Activated T-helper 17 cell treated with anti-CD3 and anti-CD28 coated beads, Interleukin-2, amount 50 U/mL, for 72 hours (primary cell): Measurements from ENCODE around the gene MMP19. TPM values are rescaled to one million over a fixed set of nuclear protein-coding genes. Genes with fewer than 3 reads are reported as not detected.
A peak's percentile ranks its signal among the peaks of the same experiment; 100 is the strongest.
"Not testable (repeated sequence)": the region's sequence is repeated elsewhere in the genome, so short reads cannot be mapped to it uniquely, and the experiment has no call there.

Experiments
- ATAC-seq: fragments of 150-1000 bp; cut with Tn5 transposase; replicated peaks from 2 replicates; pipeline ENCODE4 v1.10.0; 2021; ENCODE audit warnings: mild to moderate bottlenecking, moderate library complexity
- H3K27ac Mint-ChIP-seq: one replicate; pipeline ENCODE4 v1.8.0; 2022; ENCODE audit warnings: mixed read lengths
- H3K27me3 Mint-ChIP-seq: one replicate; pipeline ENCODE4 v1.8.0; 2022; ENCODE audit warnings: mixed read lengths
- H3K36me3 Mint-ChIP-seq: one replicate; pipeline ENCODE4 v1.8.0; 2022; ENCODE audit warnings: low read depth, mild to moderate bottlenecking, mixed read lengths
- H3K4me1 Mint-ChIP-seq: one replicate; pipeline ENCODE4 v1.8.0; 2022; ENCODE audit warnings: mixed read lengths
- H3K4me3 Mint-ChIP-seq: one replicate; pipeline ENCODE4 v1.8.0; 2022; ENCODE audit warnings: mild to moderate bottlenecking, mixed read lengths
- H3K9me3 Mint-ChIP-seq: one replicate; pipeline ENCODE4 v1.8.0; 2022; ENCODE audit warnings: mixed read lengths
- total RNA-seq, 2 donors: library from RNA; stranded (reverse); gene quantifications; one replicate each; pipeline ENCODE4 v1.2.3, GENCODE V29; 2022

The MMP19 gene
- total RNA-seq, 2 donors from 2014 or later, result not detected

- Mint-ChIP-seq H3K4me1 (peaks cover 9% of the 10 kb centered on the region), H3K36me3 (no peaks in the 10 kb centered on the region), H3K27me3 (peaks cover 14% of the 10 kb centered on the region), H3K4me3 (no peak overlapping the region), H3K9me3 (no peaks in the 10 kb centered on the region), H3K27ac (no peak overlapping the region)
- no peak for ATAC-seq
Measured at GRCh38 chr12:55849616-55850343, 7.0 kb upstream of the MMP19 start.

- Mint-ChIP-seq H3K9me3 (no peaks in the 10 kb centered on the region), H3K4me3 (peak overlapping the region; percentile 73), H3K4me1 (peaks cover 9% of the 10 kb centered on the region), H3K27me3 (peaks cover 14% of the 10 kb centered on the region), H3K27ac (peak overlapping the region; percentile 99), H3K36me3 (no peaks in the 10 kb centered on the region)
- peak; percentile 86 for ATAC-seq
Measured at GRCh38 chr12:55847603-55848291, 5.0 kb upstream of the MMP19 start.

- peak; percentile 82 for ATAC-seq
- Mint-ChIP-seq H3K27me3 (peaks cover 6% of the 10 kb centered on the region), H3K27ac (peak overlapping the region; percentile 99), H3K4me1 (peaks cover 9% of the 10 kb centered on the region), H3K36me3 (no peaks in the 10 kb centered on the region), H3K4me3 (peak overlapping the region; percentile 73), H3K9me3 (no peaks in the 10 kb centered on the region)
Measured at GRCh38 chr12:55847033-55847432, 4.3 kb upstream of the MMP19 start.

GRCh38 chr12:55845785-55846496 lies 3.2 kb upstream of the MMP19 start:
- ATAC-seq, result no peak
- peak overlapping the region; percentile 75 for H3K27ac Mint-ChIP-seq
- H3K4me1 Mint-ChIP-seq, result peaks cover 9% of the 10 kb centered on the region

GRCh38 chr12:55845361-55845760 lies 2.6 kb upstream of the MMP19 start:
- ATAC-seq, result no peak
- Mint-ChIP-seq H3K27me3 (peaks cover 6% of the 10 kb centered on the region), H3K36me3 (no peaks in the 10 kb centered on the region), H3K4me3 (no peak overlapping the region), H3K9me3 (no peaks in the 10 kb centered on the region), H3K27ac (peak overlapping the region; percentile 75), H3K4me1 (peaks cover 9% of the 10 kb centered on the region)

More at GRCh38 chr12:55845785-55846496, 3.2 kb upstream of the MMP19 start:
- no peaks in the 10 kb centered on the region for H3K9me3 Mint-ChIP-seq
- no peak overlapping the region for H3K4me3 Mint-ChIP-seq
- no peaks in the 10 kb centered on the region for H3K36me3 Mint-ChIP-seq
- H3K27me3 Mint-ChIP-seq, result peaks cover 6% of the 10 kb centered on the region

- Mint-ChIP-seq H3K9me3 (no peaks in the 10 kb centered on the region), H3K4me1 (peaks cover 9% of the 10 kb centered on the region), H3K4me3 (no peak overlapping the region), H3K36me3 (no peaks in the 10 kb centered on the region), H3K27ac (no peak overlapping the region), H3K27me3 (peaks cover 6% of the 10 kb centered on the region)
- ATAC-seq, result no peak
Measured at GRCh38 chr12:55844961-55845360, 2.2 kb upstream of the MMP19 start.

- Mint-ChIP-seq H3K4me3 (no peak overlapping the region), H3K27ac (no peak overlapping the region)
- ATAC-seq, result no peak
Measured at GRCh38 chr12:55843431-55843830, 695 bp upstream of the MMP19 start.

GRCh38 chr12:55840581-55841351 lies 2.0 kb downstream of the MMP19 start:
- Mint-ChIP-seq H3K27me3 (no peaks in the 10 kb centered on the region), H3K27ac (peak overlapping the region; percentile 51), H3K9me3 (no peaks in the 10 kb centered on the region), H3K4me3 (no peak overlapping the region), H3K36me3 (no peaks in the 10 kb centered on the region), H3K4me1 (no peaks in the 10 kb centered on the region)
- no peak for ATAC-seq

More at GRCh38 chr12:55843431-55843830, 695 bp upstream of the MMP19 start:
- H3K4me1 Mint-ChIP-seq, result peaks cover 9% of the 10 kb centered on the region
- H3K27me3 Mint-ChIP-seq, result no peaks in the 10 kb centered on the region
- H3K36me3 Mint-ChIP-seq, result no peaks in the 10 kb centered on the region
- H3K9me3 Mint-ChIP-seq, result no peaks in the 10 kb centered on the region

- H3K27ac Mint-ChIP-seq, result no peak overlapping the region
- H3K4me3 Mint-ChIP-seq, result no peak overlapping the region
- ATAC-seq, result no peak
- H3K27me3 Mint-ChIP-seq, result no peaks in the 10 kb centered on the region
- H3K9me3 Mint-ChIP-seq, result no peaks in the 10 kb centered on the region
- no peaks in the 10 kb centered on the region for H3K36me3 Mint-ChIP-seq
- no peaks in the 10 kb centered on the region for H3K4me1 Mint-ChIP-seq
Measured at GRCh38 chr12:55839345-55840140, 3.2 kb downstream of the MMP19 start.

- H3K4me3 Mint-ChIP-seq, result no peak overlapping the region
- H3K27ac Mint-ChIP-seq, result no peak overlapping the region
- H3K9me3 Mint-ChIP-seq, result no peaks in the 10 kb centered on the region
- no peaks in the 10 kb centered on the region for H3K27me3 Mint-ChIP-seq
- H3K4me1 Mint-ChIP-seq, result no peaks in the 10 kb centered on the region
- ATAC-seq, result no peak
- no peaks in the 10 kb centered on the region for H3K36me3 Mint-ChIP-seq
Measured at GRCh38 chr12:55838361-55838760, 4.4 kb downstream of the MMP19 start.

- H3K36me3 Mint-ChIP-seq, H3K27ac Mint-ChIP-seq, H3K9me3 Mint-ChIP-seq, H3K4me1 Mint-ChIP-seq, H3K27me3 Mint-ChIP-seq, H3K4me3 Mint-ChIP-seq, ATAC-seq: not testable (repeated sequence)
Measured at GRCh38 chr12:55834400-55834799, 8.3 kb downstream of the MMP19 start.

- no peaks in the 10 kb centered on the region for H3K9me3 Mint-ChIP-seq
Measured at GRCh38 chr12:55833056-55833455, 9.7 kb downstream of the MMP19 start.

GRCh38 chr12:55831447-55831815 lies 11.3 kb downstream of the MMP19 start:
- Mint-ChIP-seq H3K36me3 (peaks cover 21% of the 10 kb centered on the region), H3K27me3 (no peaks in the 10 kb centered on the region), H3K27ac (peak overlapping the region; percentile 56), H3K4me3 (peak overlapping the region; percentile 98), H3K4me1 (peaks cover 20% of the 10 kb centered on the region), H3K9me3 (no peaks in the 10 kb centered on the region)
- no peak for ATAC-seq

More at GRCh38 chr12:55833056-55833455, 9.7 kb downstream of the MMP19 start:
- peaks cover 5% of the 10 kb centered on the region for H3K36me3 Mint-ChIP-seq
- peaks cover 11% of the 10 kb centered on the region for H3K4me1 Mint-ChIP-seq
- H3K27ac Mint-ChIP-seq, result no peak overlapping the region
- no peaks in the 10 kb centered on the region for H3K27me3 Mint-ChIP-seq
- no peak overlapping the region for H3K4me3 Mint-ChIP-seq
- no peak for ATAC-seq
